Right atrium auricular region (tissue), 2 donors: ENCODE data around the gene SVOPL. TPM values are rescaled to one million over a fixed set of nuclear protein-coding genes. Genes with fewer than 3 reads are reported as not detected.

ENCODE experiments used
- DNase-seq: peaks from one replicate; pipeline ENCODE4 v3.0.0-alpha.2; 2019; ENCODE audit warnings: low spot score
- H3K27ac ChIP-seq, 2 donors: fragments of 200-600 bp; sonication (generic); 1 replicate in 1 of 2; 2 replicates in 1 of 2; pipeline ENCODE4 v1.5.1; 2016 to 2019
- H3K27me3 ChIP-seq, 2 donors: fragments of 200-600 bp; sonication (generic); one replicate each; pipeline versions ENCODE4 v1.5.1 to v1.6.0; 2017 to 2019
- H3K36me3 ChIP-seq: fragments of 200-600 bp; sonication (generic); one replicate; pipeline ENCODE4 v1.5.1; 2016
- H3K4me1 ChIP-seq, 2 donors: fragments of 200-600 bp; sonication (generic); one replicate each; pipeline versions ENCODE4 v1.5.1 to v1.6.0; 2017 to 2019
- H3K4me3 ChIP-seq, 2 donors: fragments of 200-600 bp; sonication (generic); 1 replicate in 1 of 2; 2 replicates in 1 of 2; pipeline ENCODE4 v1.5.1; 2017 to 2019; ENCODE audit warnings: mild to moderate bottlenecking in 1 of 2, moderate library complexity in 1 of 2
- H3K9me3 ChIP-seq, 2 donors: fragments of 200-600 bp; sonication (generic); one replicate each; pipeline ENCODE4 v1.5.1; 2019
- total RNA-seq, 2 donors: library from RNA; depleted of rRNA; stranded (reverse); fragments of >200 nt; gene quantifications; one replicate each; pipeline ENCODE4 v1.1.0, GENCODE V29; 2016
- TF ChIP-seq, protein P1 (sequence below), 2 donors: fragments of 200-600 bp; sonication (generic); IDR thresholded peaks; one replicate each; pipeline ENCODE4 v1.5.1; 2019; ENCODE audit warnings: antibody characterized with exemption in 2 of 2

Gene SVOPL
- total RNA-seq, 2 donors from 2014 or later, result not detected

DNA sequence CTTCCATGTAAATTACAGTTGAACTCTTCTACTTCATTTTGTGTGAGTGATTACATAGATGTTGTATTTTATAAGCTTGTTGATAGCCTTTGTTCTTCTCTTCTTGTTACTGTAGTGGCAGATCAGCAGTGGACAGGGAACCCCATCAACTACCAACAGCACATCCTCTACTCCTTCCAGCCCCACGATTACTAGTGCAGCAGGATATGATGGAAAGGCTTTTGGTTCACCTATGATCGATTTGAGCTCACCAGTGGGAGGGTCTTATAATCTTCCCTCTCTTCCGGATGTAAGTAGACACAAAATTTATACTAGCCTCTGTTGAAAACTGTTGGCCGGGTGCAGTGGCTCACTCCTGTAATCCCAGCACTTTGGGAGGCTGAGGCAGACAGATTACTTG is 130.4 kb downstream of the SVOPL start:
- DNase-seq, result no peak
- peaks cover 48% of the 10 kb centered on the region for H3K36me3 ChIP-seq
- no peaks in the 10 kb centered on the region for H3K27me3 ChIP-seq
- H3K9me3 ChIP-seq, result peaks cover 0 to 10% of the 10 kb centered on the region in 2 donors
- H3K27ac ChIP-seq, result no peak overlapping the region
- no peaks in the 10 kb centered on the region for H3K4me1 ChIP-seq
- TF ChIP-seq, protein P1, sequence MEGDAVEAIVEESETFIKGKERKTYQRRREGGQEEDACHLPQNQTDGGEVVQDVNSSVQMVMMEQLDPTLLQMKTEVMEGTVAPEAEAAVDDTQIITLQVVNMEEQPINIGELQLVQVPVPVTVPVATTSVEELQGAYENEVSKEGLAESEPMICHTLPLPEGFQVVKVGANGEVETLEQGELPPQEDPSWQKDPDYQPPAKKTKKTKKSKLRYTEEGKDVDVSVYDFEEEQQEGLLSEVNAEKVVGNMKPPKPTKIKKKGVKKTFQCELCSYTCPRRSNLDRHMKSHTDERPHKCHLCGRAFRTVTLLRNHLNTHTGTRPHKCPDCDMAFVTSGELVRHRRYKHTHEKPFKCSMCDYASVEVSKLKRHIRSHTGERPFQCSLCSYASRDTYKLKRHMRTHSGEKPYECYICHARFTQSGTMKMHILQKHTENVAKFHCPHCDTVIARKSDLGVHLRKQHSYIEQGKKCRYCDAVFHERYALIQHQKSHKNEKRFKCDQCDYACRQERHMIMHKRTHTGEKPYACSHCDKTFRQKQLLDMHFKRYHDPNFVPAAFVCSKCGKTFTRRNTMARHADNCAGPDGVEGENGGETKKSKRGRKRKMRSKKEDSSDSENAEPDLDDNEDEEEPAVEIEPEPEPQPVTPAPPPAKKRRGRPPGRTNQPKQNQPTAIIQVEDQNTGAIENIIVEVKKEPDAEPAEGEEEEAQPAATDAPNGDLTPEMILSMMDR (IDR thresholded peaks at IDR 0.05), result no peak
- no peak overlapping the region for H3K4me3 ChIP-seq

DNA sequence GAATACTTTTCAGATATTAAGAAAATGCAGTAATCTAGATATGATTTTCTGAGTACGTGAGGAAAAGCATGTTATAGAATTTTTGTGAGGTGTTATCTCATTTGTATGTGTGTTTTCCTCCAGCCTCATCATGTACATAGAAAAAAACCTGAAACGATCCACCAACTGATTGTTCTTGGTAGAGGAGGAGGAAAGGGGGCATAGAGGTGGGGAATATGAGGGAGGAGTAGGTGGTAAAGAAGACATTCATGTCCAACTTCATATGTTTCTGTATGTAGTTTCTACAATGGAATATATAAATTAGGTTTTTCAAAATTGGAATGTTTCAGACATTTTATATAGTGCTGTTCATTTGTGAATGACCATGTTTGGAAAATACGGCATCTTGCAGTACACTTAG is 131.7 kb downstream of the SVOPL start:
- Histone ChIP-seq H3K27ac (no peak overlapping the region), H3K36me3 (peaks cover 60% of the 10 kb centered on the region), H3K4me3 (no peak overlapping the region), H3K9me3 (peaks cover 0 to 23% of the 10 kb centered on the region in 2 donors), H3K4me1 (no peaks in the 10 kb centered on the region), H3K27me3 (no peaks in the 10 kb centered on the region)
- TF ChIP-seq, protein P1 (IDR thresholded peaks at IDR 0.05), result no peak
- DNase-seq, result no peak

DNA sequence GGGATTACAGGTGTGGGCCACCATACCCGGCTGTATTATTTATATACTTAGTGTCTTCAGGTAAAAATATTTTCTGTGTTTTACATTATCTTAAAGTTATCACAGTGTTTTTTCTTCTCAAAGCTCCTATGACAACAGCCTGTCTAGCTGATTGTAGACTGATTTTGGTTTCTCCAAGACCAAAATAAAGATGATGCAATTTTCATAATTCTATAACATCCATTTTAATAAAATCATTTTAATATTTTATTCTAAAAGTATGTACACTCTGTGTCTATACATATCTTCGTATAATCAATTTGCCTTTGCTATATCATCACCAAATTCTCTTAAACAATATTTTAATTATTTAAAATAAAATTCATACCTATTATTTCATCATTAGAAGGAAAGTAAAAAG is 132.5 kb downstream of the SVOPL start:
- no peak for DNase-seq
- no peaks in the 10 kb centered on the region for H3K4me1 ChIP-seq
- H3K4me3 ChIP-seq, result no peak overlapping the region
- peaks cover 63% of the 10 kb centered on the region for H3K36me3 ChIP-seq
- TF ChIP-seq, protein P1 (IDR thresholded peaks at IDR 0.05), result no peak
- H3K9me3 ChIP-seq, result peaks cover 0 to 27% of the 10 kb centered on the region in 2 donors
- H3K27me3 ChIP-seq, result no peaks in the 10 kb centered on the region
- no peak overlapping the region for H3K27ac ChIP-seq

DNA sequence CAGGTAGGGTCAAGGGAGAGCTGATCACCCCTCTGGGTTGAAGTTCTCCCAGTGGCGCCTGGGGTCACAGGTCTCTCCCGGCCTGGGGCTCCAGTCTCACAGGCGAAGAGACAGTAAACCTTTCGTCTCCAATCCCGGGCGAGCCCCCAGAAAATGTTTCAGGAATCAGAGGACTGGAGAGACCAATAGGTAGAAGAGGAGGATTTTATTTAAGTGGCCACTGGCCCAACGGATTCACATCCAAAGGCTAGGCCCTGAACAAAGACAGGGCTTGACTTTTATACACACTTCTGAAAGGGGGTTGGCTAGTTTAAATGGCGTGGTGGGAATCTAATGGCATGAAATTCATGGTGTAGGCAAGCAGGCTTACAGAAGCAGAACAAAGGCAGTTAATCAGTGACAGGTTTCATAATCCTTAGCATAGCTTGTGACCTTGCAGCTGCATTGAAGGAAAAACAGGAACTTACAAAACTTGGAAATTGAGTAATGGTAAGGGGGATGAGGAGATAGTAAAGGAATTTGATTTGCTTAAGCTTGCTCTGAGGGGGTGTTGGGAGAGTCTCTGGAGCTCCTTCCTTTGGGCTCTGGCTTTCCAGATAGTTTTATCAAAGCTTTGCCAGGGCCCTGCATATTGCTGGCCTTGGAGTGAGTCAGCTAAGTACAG is 135.6 kb downstream of the SVOPL start:
- H3K9me3 ChIP-seq, result peaks cover 0 to 27% of the 10 kb centered on the region in 2 donors
- no peaks in the 10 kb centered on the region for H3K27me3 ChIP-seq
- TF ChIP-seq, protein P1 (IDR thresholded peaks at IDR 0.05), result no peak

DNA sequence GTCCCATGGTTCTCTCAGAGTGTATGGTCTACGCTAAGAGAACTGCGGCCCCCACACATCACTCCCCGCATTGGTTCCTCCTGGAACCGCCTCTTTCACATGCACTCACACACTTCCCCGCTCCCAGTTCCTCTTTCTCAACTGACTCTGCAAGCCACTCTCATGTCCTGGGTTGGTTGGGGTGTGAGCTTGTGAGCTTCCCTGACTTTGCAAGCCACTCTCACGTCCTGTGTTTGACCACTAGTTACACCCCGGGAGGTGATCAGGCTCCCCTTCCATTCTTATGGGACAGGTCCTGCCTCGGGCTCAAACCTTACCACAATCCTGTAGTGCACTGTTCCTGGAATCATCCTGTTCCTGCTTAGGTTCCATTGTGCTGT is 136.1 kb downstream of the SVOPL start:
- Histone ChIP-seq H3K9me3 (peaks cover 0 to 27% of the 10 kb centered on the region in 2 donors), H3K27ac (no peak overlapping the region), H3K4me3 (no peak overlapping the region), H3K36me3 (peaks cover 59% of the 10 kb centered on the region), H3K27me3 (no peaks in the 10 kb centered on the region), H3K4me1 (no peaks in the 10 kb centered on the region)
- TF ChIP-seq, protein P1 (IDR thresholded peaks at IDR 0.05), result no peak
- no peak for DNase-seq

More for the DNA sequence above, 135.6 kb downstream of the SVOPL start:
- no peaks in the 10 kb centered on the region for H3K4me1 ChIP-seq
- no peak overlapping the region for H3K27ac ChIP-seq
- no peak overlapping the region for H3K4me3 ChIP-seq
- DNase-seq, result no peak
- H3K36me3 ChIP-seq, result peaks cover 59% of the 10 kb centered on the region

DNA sequence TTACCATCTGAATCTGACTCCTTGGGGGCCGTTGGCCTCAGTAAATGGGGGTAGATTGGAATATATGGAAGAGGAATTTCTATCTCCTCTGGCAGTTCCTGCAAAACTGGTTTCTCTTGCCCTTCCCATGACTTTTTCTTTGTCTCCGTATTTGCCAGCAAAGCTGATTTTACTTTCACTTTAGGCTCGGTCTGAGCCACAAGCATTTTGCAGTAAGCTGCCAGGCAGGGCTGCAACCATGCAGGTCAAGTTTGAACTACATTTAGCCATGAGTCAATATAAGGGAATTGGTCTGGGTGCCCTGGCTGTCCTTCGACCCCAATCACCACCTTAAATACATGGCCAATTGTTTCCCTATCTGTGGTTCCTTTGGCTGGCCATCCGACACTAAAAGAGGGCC is 136.8 kb downstream of the SVOPL start:
- Histone ChIP-seq H3K9me3 (peaks cover 0 to 27% of the 10 kb centered on the region in 2 donors), H3K36me3 (peaks cover 60% of the 10 kb centered on the region), H3K27ac (no peak overlapping the region), H3K27me3 (no peaks in the 10 kb centered on the region), H3K4me3 (no peak overlapping the region), H3K4me1 (no peaks in the 10 kb centered on the region)
- no peak for DNase-seq
- TF ChIP-seq, protein P1 (IDR thresholded peaks at IDR 0.05), result no peak
